Measurements from ENCODE around the gene RPS25. TPM values are rescaled to one million over a fixed set of nuclear protein-coding genes. Genes with fewer than 3 reads are reported as not detected.

Gene RPS25
- total RNA-seq, 1 experiment from 2014 or later, result 1,450 TPM

DNA sequence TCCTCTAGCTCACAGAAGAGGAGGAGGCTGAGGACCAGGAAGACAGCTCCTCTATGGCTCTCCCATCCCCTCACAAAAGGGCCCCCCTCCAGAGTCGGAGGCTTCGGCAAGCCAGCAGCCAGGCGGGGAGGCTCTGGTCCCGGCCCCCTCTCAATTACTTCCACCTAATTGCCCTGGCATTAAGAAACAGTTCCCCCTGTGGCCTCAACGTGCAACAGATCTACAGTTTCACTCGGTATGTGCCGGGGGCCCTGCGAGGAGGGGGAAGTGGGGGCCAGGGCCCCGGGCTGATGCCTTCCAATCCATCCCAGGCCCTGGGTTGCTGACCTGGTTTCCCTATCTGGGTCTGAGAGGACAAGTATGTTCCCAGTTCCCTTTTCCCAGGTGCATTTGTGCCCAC, 38.7 kb downstream of the RPS25 start:
- Histone ChIP-seq H3K27me3 (ENCODE audit: insufficient read depth, low read length) (no peaks in the 10 kb centered on the region; the same call in 1 of the 2 replicates), H3K23ac (ENCODE audit: insufficient read length, low read depth, low read length) (no peak overlapping the region), H3K9ac (ENCODE audit: extremely low read depth, insufficient read length, low read length) (no peak overlapping the region), H3T11ph (ENCODE audit: low read length) (no peak overlapping the region), H4K8ac (replicated peaks; ENCODE audit: insufficient read length, low read depth, low read length) (no peak overlapping the region), H3K9me3 (ENCODE audit: control insufficient read depth, low read depth, low read length) (no peaks in the 10 kb centered on the region), H2BK120ac (ENCODE audit: low read depth, low read length, poor library complexity, severe bottlenecking) (no peak overlapping the region), H3K18ac (ENCODE audit: insufficient read length, low read depth, low read length) (no peak overlapping the region), H3K4ac (ENCODE audit: low read depth, low read length) (no peak overlapping the region), H3K79me1 (ENCODE audit: insufficient read depth, low read depth, low read length, poor library complexity, severe bottlenecking) (no peaks in the 10 kb centered on the region), H3K14ac (ENCODE audit: insufficient read depth, low read length) (no peak overlapping the region), H2BK15ac (ENCODE audit: low read depth, low read length) (no peak overlapping the region), H2BK12ac (ENCODE audit: insufficient read length, low read depth, low read length) (no peak overlapping the region), H2AFZ (ENCODE audit: low read length) (no peak overlapping the region), H2AK5ac (ENCODE audit: insufficient read length, low read length) (no peak overlapping the region), H3K56ac (ENCODE audit: insufficient read length, low read depth, low read length) (no peak overlapping the region), H4K91ac (ENCODE audit: insufficient read length, low read depth, low read length) (no peak overlapping the region), H3K27ac (ENCODE audit: insufficient read length, low read depth, low read length) (no peak overlapping the region), H4K5ac (ENCODE audit: insufficient read length, low read depth, low read length) (no peak overlapping the region), H2BK5ac (ENCODE audit: insufficient read length, low read length) (no peak overlapping the region), H3K23me2 (ENCODE audit: insufficient read length, low read depth, low read length, poor library complexity, severe bottlenecking) (no peaks in the 10 kb centered on the region), H3K79me2 (ENCODE audit: insufficient read depth, low read length) (no peaks in the 10 kb centered on the region), H2BK20ac (ENCODE audit: low read depth, low read length, poor library complexity, severe bottlenecking) (no peak overlapping the region), H3K4me2 (ENCODE audit: insufficient read depth, insufficient read length, low read length) (no peak overlapping the region), H3K4me1 (ENCODE audit: insufficient read depth, low read length) (no peaks in the 10 kb centered on the region), H4K20me1 (ENCODE audit: control insufficient read depth, insufficient read depth, insufficient read length) (no peaks in the 10 kb centered on the region)
- H3K9me3 Mint-ChIP-seq, result no peaks in the 10 kb centered on the region
- TF ChIP-seq, protein P1, sequence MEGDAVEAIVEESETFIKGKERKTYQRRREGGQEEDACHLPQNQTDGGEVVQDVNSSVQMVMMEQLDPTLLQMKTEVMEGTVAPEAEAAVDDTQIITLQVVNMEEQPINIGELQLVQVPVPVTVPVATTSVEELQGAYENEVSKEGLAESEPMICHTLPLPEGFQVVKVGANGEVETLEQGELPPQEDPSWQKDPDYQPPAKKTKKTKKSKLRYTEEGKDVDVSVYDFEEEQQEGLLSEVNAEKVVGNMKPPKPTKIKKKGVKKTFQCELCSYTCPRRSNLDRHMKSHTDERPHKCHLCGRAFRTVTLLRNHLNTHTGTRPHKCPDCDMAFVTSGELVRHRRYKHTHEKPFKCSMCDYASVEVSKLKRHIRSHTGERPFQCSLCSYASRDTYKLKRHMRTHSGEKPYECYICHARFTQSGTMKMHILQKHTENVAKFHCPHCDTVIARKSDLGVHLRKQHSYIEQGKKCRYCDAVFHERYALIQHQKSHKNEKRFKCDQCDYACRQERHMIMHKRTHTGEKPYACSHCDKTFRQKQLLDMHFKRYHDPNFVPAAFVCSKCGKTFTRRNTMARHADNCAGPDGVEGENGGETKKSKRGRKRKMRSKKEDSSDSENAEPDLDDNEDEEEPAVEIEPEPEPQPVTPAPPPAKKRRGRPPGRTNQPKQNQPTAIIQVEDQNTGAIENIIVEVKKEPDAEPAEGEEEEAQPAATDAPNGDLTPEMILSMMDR (conservative IDR thresholded peaks at IDR 0.05), result peak; percentile 34; the same call in 2 of the 3 replicates
- no peak overlapping the region for H3K27ac Mint-ChIP-seq
- 0 out of 5 replicates have a peak overlapping the region, but pooled peaks of 1 of the 2 experiments have one; percentile 5 for H3K4me3 Mint-ChIP-seq
- H3K4me1 Mint-ChIP-seq, result peaks cover 12 to 21% of the 10 kb centered on the region in 2 experiments
- peak; percentile 49 for DNase-seq
- peaks cover 12% of the 10 kb centered on the region for H3K27me3 Mint-ChIP-seq (ENCODE audit: low read depth)
- H3K36me3 Mint-ChIP-seq (ENCODE audit: insufficient read depth in 1 of 3, low read depth in 3 of 3), result no peaks in the 10 kb centered on the region
- WGBS (ENCODE audit: extremely low coverage, insufficient read length, low lambda C conversion rate), result no CpG with 5 or more reads among the region's 9 CpGs
